SU-DHL-6 (cell line): Measurements from ENCODE around the gene BUD23.

Experiments
- EZH2phosphoT487 ChIP-seq: fragments of 200-600 bp; sonication (generic), shearing (Covaris generic); conservative IDR thresholded peaks from 2 replicates; pipeline ENCODE4 v1.6.1; 2018; ENCODE audit warnings: mild to moderate bottlenecking, antibody characterized with exemption, low read length, moderate library complexity, mixed read lengths
- TF ChIP-seq, protein P1 (sequence below): fragments of 200-600 bp; sonication (generic); IDR thresholded peaks from one replicate; pipeline ENCODE4 v1.5.1; 2017; ENCODE audit warnings: antibody characterized with exemption, mild to moderate bottlenecking, low read length, moderate library complexity; ENCODE audit not compliant: insufficient read depth, poor library complexity, severe bottlenecking

DNA sequence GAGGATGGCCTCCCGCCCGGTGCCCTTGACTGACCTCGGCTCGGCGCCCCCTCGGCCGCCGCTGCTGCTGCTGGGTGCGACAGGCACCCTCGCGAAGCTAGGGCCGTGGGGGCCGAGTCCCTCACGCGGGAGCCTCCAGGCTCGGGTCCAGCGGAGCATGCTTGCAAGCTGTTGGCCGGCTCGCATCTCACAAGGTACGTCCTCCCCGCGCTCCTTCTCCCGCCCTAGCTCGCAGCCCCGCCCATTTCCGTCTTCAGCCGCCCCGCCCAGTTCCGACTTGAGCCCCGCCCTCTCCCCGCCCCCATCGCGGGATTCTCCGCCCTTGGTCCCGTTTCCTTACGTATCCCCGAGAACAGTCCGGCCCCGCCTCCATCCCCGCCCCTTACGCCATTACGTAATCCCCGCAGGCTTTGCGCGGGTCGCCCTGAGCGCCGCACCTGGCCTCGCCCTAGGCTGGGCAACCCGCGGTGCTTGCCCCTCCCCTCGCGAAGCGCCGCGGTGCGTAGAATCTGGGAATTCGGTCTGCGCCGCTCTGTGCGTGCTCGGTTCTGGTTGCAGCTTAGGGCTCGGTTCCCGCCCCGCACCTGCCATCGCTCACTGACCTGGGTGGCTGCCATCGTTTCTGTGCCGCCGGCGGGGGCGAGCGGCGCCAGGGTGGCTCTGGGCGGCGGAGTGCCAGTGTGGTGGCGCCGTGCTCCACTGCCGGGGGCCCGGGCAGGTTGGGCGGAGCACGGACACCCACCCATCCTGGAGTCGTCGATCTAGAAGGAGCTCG is 55.4 kb downstream of the BUD23 start, which contains the start of gene ABHD11:
- TF ChIP-seq, protein P1, sequence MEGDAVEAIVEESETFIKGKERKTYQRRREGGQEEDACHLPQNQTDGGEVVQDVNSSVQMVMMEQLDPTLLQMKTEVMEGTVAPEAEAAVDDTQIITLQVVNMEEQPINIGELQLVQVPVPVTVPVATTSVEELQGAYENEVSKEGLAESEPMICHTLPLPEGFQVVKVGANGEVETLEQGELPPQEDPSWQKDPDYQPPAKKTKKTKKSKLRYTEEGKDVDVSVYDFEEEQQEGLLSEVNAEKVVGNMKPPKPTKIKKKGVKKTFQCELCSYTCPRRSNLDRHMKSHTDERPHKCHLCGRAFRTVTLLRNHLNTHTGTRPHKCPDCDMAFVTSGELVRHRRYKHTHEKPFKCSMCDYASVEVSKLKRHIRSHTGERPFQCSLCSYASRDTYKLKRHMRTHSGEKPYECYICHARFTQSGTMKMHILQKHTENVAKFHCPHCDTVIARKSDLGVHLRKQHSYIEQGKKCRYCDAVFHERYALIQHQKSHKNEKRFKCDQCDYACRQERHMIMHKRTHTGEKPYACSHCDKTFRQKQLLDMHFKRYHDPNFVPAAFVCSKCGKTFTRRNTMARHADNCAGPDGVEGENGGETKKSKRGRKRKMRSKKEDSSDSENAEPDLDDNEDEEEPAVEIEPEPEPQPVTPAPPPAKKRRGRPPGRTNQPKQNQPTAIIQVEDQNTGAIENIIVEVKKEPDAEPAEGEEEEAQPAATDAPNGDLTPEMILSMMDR: no peak
- no peak for TF ChIP-seq EZH2phosphoT487
